ENCODE data around the gene CDC45.

GRCh38 chr22:19520007-19520406 lies 40.3 kb downstream of the CDC45 start:
- TF ChIP-seq, protein P1, sequence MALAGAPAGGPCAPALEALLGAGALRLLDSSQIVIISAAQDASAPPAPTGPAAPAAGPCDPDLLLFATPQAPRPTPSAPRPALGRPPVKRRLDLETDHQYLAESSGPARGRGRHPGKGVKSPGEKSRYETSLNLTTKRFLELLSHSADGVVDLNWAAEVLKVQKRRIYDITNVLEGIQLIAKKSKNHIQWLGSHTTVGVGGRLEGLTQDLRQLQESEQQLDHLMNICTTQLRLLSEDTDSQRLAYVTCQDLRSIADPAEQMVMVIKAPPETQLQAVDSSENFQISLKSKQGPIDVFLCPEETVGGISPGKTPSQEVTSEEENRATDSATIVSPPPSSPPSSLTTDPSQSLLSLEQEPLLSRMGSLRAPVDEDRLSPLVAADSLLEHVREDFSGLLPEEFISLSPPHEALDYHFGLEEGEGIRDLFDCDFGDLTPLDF (CRISPR knock-in tag; IDR thresholded peaks at IDR 0.05), result no peak
- no peak for TF ChIP-seq POLR2AphosphoS5 (IDR thresholded peaks at IDR 0.05; ENCODE audit: low read depth, low read length)
- TF ChIP-seq, protein P2, sequence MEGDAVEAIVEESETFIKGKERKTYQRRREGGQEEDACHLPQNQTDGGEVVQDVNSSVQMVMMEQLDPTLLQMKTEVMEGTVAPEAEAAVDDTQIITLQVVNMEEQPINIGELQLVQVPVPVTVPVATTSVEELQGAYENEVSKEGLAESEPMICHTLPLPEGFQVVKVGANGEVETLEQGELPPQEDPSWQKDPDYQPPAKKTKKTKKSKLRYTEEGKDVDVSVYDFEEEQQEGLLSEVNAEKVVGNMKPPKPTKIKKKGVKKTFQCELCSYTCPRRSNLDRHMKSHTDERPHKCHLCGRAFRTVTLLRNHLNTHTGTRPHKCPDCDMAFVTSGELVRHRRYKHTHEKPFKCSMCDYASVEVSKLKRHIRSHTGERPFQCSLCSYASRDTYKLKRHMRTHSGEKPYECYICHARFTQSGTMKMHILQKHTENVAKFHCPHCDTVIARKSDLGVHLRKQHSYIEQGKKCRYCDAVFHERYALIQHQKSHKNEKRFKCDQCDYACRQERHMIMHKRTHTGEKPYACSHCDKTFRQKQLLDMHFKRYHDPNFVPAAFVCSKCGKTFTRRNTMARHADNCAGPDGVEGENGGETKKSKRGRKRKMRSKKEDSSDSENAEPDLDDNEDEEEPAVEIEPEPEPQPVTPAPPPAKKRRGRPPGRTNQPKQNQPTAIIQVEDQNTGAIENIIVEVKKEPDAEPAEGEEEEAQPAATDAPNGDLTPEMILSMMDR (CRISPR knock-in tag; IDR thresholded peaks at IDR 0.05), result no peak

Data from HepG2 (cell line).